Body of pancreas (tissue), 4 donors: Measurements from ENCODE around the gene PTBP1. TPM values are rescaled to one million over a fixed set of nuclear protein-coding genes. Genes with fewer than 3 reads are reported as not detected.

ENCODE experiments used
- ATAC-seq: fragments of 150-250 bp; one replicate; pipeline ENCODE4 v1.9.1; 2016
- DNase-seq, 4 donors: peaks; one replicate each; pipeline ENCODE4 v3.0.0-alpha.2; 2019
- H3K27ac ChIP-seq, 4 donors: fragments of 200-600 bp; sonication (generic); 1 replicate in 3 of 4; 2 replicates in 1 of 4; pipeline versions ENCODE4 v1.5.1 to v1.6.1; 2016 to 2019; ENCODE audit warnings: mild to moderate bottlenecking in 1 of 4, mixed read lengths in 1 of 4, moderate library complexity in 1 of 4
- H3K27me3 ChIP-seq, 2 donors: fragments of 200-600 bp; sonication (generic); one replicate each; pipeline ENCODE4 v1.6.0; 2016; ENCODE audit warnings: mild to moderate bottlenecking in 1 of 2
- H3K36me3 ChIP-seq, 2 donors: fragments of 200-600 bp; sonication (generic); replicated peaks in 1 of 2; 2 replicates each; pipeline ENCODE4 v1.5.1; 2016; ENCODE audit warnings: low read depth in 2 of 2; ENCODE audit not compliant: insufficient read depth in 1 of 2
- H3K4me1 ChIP-seq: fragments of 200-600 bp; sonication (generic); one replicate; pipeline ENCODE4 v1.6.0; 2016
- H3K4me3 ChIP-seq, 2 donors: fragments of 200-600 bp; sonication (generic); 1 replicate in 1 of 2; 2 replicates in 1 of 2; pipeline ENCODE4 v1.5.1; 2016 to 2019
- H3K9me3 ChIP-seq, 3 donors: fragments of 200-600 bp; sonication (generic); 1 replicate in 2 of 3; 2 replicates in 1 of 3; pipeline ENCODE4 v1.5.1; 2016
- POLR2A ChIP-seq, 3 donors: fragments of 450-650 bp; IDR thresholded peaks; one replicate each; pipeline ENCODE4 v1.6.1; 2016; ENCODE audit warnings: antibody characterized with exemption in 3 of 3, mild to moderate bottlenecking in 2 of 3
- WGBS, 2 donors: methylation state at CpG; one replicate each; pipeline ENCODE4 v1.1.5; 2017; 5-methylcytosine and 5-hydroxymethylcytosine counted together
- intact Hi-C: fragments of 100-400 bp; cut with DNase I; formaldehyde crosslinking; loops from one replicate; pipeline ENCODE4 v1.15.1; 2023
- total RNA-seq, 2 donors: library from RNA; depleted of rRNA; stranded (reverse); fragments of >200 nt; gene quantifications; one replicate each; pipeline ENCODE4 v1.1.0, GENCODE V29; 2016
- TF ChIP-seq, protein P1 (sequence below), 7 experiments: fragments of 450-650 bp in 4 of 7; fragments of 200-600 bp in 3 of 7; sonication (generic) in 3 of 7; IDR thresholded peaks; one replicate each; pipeline ENCODE4 v1.5.1; 2016 to 2019; ENCODE audit warnings: antibody characterized with exemption in 7 of 7

Gene PTBP1
- total RNA-seq, 2 donors from 2014 or later, result 78.9 to 100 TPM

DNA sequence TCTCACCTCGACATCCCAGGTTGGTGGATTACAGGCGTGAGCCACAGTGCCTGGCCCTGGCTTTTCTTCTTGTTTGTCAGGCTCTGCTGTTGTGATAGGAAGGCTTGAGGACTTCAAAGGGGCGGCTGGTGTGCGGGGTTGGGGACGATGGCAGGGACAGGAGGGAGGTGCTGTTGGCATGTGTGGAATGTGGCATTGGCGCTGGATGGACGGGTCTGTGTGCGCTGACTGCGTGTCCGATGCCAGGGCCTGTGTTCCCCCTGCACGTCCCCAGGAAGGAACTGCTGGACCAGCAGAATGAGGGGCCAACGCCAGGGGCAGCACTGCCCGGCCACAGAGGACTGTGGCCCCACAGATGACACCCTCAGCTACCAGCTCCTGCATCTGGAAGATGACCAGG, 12.7 kb upstream of the PTBP1 start:
- peaks cover 15% of the 10 kb centered on the region for H3K4me1 ChIP-seq
- intact Hi-C loops, result no loop called here
- TF ChIP-seq, protein P1, sequence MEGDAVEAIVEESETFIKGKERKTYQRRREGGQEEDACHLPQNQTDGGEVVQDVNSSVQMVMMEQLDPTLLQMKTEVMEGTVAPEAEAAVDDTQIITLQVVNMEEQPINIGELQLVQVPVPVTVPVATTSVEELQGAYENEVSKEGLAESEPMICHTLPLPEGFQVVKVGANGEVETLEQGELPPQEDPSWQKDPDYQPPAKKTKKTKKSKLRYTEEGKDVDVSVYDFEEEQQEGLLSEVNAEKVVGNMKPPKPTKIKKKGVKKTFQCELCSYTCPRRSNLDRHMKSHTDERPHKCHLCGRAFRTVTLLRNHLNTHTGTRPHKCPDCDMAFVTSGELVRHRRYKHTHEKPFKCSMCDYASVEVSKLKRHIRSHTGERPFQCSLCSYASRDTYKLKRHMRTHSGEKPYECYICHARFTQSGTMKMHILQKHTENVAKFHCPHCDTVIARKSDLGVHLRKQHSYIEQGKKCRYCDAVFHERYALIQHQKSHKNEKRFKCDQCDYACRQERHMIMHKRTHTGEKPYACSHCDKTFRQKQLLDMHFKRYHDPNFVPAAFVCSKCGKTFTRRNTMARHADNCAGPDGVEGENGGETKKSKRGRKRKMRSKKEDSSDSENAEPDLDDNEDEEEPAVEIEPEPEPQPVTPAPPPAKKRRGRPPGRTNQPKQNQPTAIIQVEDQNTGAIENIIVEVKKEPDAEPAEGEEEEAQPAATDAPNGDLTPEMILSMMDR (IDR thresholded peaks at IDR 0.05), result peak in 2 of 7 experiments; percentile 17 to 21
- TF ChIP-seq POLR2A (IDR thresholded peaks at IDR 0.05), result peak in 1 of 3 donors; percentile 18
- no peaks in the 10 kb centered on the region for H3K36me3 ChIP-seq
- peak overlapping the region in 3 of 4 donors; percentile 68 to 89 (median 87) for H3K27ac ChIP-seq
- H3K27me3 ChIP-seq, result no peaks in the 10 kb centered on the region
- no peaks in the 10 kb centered on the region for H3K9me3 ChIP-seq
- ATAC-seq, result peak; percentile 52
- peak in 2 of 4 donors; percentile 59 to 73 for DNase-seq
- H3K4me3 ChIP-seq, result no peak overlapping the region
- WGBS, 2 donors, result 49 to 69% methylated on average over 6 to 13 of the region's 13 CpGs

DNA sequence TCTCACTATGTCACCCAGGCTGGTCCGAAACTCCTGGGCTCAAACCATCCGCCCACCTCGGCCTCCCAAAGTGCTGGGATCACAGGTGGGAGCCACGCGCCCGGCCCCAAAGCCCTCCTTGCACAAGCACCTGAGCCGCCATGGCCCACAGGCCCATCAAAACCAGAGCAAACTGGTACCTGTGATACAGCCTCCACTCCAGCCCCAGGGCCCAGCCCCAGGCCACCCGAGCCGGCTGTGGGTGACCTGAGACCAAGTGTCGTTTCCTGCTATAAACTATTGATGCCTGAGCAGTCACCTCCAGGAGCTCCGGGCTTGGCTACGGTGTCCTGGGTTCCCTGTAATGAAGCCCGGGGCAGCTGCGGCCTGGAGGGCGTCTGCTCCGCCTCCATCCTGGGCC, 9.7 kb upstream of the PTBP1 start:
- H3K4me1 ChIP-seq, result no peaks in the 10 kb centered on the region
- no peaks in the 10 kb centered on the region for H3K27me3 ChIP-seq
- no peak for DNase-seq
- H3K36me3 ChIP-seq, result no peaks in the 10 kb centered on the region
- H3K27ac ChIP-seq, result no peak overlapping the region
- TF ChIP-seq, protein P1 (IDR thresholded peaks at IDR 0.05), result no peak
- no peak for TF ChIP-seq POLR2A (IDR thresholded peaks at IDR 0.05)
- no peak for ATAC-seq
- H3K4me3 ChIP-seq, result no peak overlapping the region
- no peaks in the 10 kb centered on the region for H3K9me3 ChIP-seq
- 83 to 93% methylated on average over 6 to 16 of the region's 16 CpGs for WGBS, 2 donors
- intact Hi-C loops, result no loop called here

DNA sequence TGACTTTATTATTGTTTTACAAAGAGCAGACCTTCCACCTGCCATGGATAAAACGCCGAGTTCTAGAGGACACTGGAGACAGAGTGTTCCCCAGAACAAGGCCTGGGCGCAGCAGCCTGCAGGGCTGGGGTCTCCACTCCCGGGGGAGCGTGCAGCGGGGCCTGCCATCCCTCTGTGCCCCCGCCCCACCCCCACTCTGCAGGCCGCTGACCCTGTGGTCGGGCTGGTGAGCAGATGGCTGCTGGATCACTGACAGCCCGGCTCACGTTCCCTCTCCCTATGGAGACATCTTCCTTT, 8.6 kb upstream of the PTBP1 start:
- Histone ChIP-seq H3K27me3 (no peaks in the 10 kb centered on the region), H3K27ac (peak overlapping the region in 2 of 4 donors; percentile 27 to 36), H3K36me3 (no peaks in the 10 kb centered on the region), H3K4me3 (no peak overlapping the region), H3K9me3 (no peaks in the 10 kb centered on the region), H3K4me1 (no peaks in the 10 kb centered on the region)
- ATAC-seq (no peak), DNase-seq (no peak)
- WGBS, 2 donors, result 48 to 72% methylated on average over 4 to 11 of the region's 11 CpGs
- intact Hi-C loops, result no loop called here
- TF ChIP-seq POLR2A (IDR thresholded peaks at IDR 0.05), result no peak
- TF ChIP-seq, protein P1 (IDR thresholded peaks at IDR 0.05), result no peak

DNA sequence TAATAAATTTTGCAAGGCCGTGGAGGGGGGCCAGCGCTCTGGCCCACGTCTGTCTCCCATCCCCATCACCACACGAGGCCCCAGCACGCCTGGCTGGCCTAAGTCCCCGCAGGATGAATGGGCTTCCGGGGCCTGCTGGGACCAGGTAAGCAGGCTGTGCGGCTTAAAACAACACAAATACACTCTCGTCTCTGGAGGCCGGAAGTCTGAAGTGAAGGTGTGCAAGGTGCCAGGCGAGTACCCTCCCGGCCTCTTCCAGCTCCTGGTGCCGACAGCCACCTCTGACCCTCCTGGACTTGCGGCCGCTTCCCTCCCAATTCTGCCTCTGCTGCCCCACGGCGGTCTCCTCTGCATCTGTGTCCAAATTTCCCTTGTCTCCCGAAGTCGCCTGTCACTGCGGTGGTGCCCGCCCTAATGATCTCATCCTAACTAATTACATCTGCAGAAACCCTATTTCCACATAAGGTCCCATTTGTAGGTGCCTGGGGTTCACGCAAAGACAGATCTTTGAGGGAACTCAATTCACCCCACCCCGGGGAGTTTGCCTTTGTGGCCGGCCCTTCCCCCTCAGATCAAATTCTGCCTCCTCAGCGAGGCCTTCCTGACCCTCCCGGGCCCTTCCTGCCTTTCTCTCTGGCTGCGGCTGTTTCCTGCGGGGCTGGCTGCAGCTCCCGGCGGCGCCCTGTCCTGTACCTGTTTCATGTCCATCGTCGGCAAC, 8.1 kb upstream of the PTBP1 start:
- intact Hi-C loops, result no loop called here
- no peaks in the 10 kb centered on the region for H3K9me3 ChIP-seq
- no peak for TF ChIP-seq POLR2A (IDR thresholded peaks at IDR 0.05)
- TF ChIP-seq, protein P1 (IDR thresholded peaks at IDR 0.05), result no peak
- H3K27ac ChIP-seq, result peak overlapping the region in 2 of 4 donors; percentile 34 to 36
- ATAC-seq, result no peak
- no peaks in the 10 kb centered on the region for H3K4me1 ChIP-seq
- DNase-seq, result no peak
- no peaks in the 10 kb centered on the region for H3K27me3 ChIP-seq
- 57 to 75% methylated on average over 20 to 33 of the region's 33 CpGs for WGBS, 2 donors
- no peak overlapping the region for H3K4me3 ChIP-seq
- no peaks in the 10 kb centered on the region for H3K36me3 ChIP-seq

DNA sequence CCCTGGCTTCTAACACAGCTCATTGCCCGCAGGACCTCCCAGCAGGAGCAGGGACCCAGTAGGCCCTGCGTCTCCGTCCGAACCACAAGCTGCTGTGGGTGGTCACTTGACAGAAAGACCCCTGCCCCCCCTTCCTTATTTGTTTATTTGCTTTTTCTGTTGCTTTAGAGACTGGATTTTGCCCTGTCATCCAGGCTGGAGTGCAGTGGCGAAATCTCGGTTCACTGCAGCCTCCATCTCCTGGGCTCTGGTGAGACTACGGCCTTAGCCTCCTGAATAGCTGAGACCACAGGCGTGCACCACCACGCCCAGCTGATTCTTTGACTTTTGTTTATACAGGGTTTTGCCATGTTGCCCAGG, 7.6 kb upstream of the PTBP1 start:
- TF ChIP-seq, protein P1 (IDR thresholded peaks at IDR 0.05), result no peak
- TF ChIP-seq POLR2A (IDR thresholded peaks at IDR 0.05), result no peak
- intact Hi-C loops, result no loop called here
- no peaks in the 10 kb centered on the region for H3K9me3 ChIP-seq
- 78 to 87% methylated on average over 9 of the region's 9 CpGs for WGBS, 2 donors
- H3K27me3 ChIP-seq, result no peaks in the 10 kb centered on the region
- no peaks in the 10 kb centered on the region for H3K4me1 ChIP-seq
- ATAC-seq (no peak), DNase-seq (no peak)
- peak overlapping the region in 2 of 4 donors; percentile 34 to 36 for H3K27ac ChIP-seq
- no peak overlapping the region for H3K4me3 ChIP-seq
- no peaks in the 10 kb centered on the region for H3K36me3 ChIP-seq
